NCI-H1092 (cell line): ENCODE measurements around the gene BAD.
A peak's percentile ranks its signal among the peaks of the same experiment; 100 is the strongest.

Experiments
- DNase-seq: peaks from one replicate; lab custom pipeline; 2025; lab: John Stamatoyannopoulos, UW

The BAD gene

DNA sequence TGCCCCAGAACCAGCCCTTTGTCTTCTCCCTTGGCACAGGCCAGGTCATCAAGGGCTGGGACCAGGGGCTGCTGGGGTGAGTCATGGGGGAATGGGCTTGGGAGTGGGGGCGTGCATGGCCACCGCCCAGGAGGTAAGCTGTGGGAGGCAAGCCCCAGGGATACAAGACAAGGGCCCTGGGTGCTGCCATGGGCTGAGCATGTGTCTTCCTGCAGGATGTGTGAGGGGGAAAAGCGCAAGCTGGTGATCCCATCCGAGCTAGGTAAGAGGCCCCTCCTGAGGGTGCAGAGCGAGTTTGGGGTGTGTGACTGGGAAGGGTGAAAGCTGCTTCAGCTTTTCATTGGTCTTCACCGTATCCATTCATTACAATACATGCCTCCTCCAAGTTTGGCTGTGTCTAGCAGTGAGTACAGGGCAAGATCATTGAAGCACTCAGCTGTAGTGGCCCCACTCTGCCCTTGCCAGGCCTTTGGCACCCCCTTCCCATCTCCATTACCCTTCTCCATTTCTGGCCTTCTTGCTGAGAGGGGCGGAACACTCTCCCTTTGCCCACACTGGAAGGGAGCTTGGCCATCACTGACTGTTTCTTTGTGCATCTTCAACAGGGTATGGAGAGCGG, 41.1 kb downstream of the BAD start:
- DNase-seq: no peak

DNA sequence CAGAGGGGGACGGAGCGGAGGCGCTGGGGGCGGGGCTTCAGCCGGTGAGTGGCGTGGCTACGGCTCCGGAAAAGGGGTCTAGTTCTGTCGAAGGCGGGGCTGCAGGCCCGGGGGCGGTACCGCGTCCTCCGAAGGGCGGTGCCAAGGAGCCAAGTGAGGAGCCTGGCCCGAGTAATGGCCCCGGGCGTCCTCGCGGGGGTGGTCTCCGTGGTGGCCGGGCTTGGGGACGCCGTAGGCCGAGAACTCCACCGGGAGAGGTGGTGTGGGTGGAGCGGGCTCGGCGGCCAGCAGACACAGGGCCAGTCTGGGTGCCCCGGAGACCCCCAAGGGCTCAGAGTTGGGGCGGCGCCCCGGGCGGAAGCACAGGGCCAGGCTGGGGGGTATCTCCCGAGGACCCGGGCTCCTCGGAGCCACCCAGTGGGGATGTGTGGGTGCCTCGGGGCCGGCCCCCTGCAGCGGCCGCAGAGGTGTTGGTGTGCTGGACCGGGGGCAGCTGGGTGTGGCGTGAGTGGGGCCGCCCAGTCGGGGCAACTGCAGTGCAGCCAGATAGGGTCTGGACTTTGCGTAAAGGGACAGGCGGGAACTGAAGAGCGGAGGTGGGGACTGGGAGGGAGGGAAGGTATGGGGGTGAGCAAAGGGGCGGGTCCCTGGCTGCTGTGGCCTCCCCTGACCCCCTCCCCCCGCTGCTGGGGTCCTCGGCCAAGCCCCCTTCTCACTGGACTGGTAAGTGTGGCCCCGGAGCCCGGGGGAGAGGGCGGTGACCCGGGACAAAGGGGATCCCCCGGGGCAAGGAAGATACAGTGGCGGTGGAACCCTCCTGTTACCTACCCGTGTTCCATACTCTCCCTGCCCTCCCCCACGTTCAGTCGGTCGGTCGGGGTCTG, 42.7 kb downstream of the BAD start:
- no peak for DNase-seq

GRCh38 chr11:64241241-64241490, 43.3 kb downstream of the BAD start:
- DNase-seq: peak; percentile 99

DNA sequence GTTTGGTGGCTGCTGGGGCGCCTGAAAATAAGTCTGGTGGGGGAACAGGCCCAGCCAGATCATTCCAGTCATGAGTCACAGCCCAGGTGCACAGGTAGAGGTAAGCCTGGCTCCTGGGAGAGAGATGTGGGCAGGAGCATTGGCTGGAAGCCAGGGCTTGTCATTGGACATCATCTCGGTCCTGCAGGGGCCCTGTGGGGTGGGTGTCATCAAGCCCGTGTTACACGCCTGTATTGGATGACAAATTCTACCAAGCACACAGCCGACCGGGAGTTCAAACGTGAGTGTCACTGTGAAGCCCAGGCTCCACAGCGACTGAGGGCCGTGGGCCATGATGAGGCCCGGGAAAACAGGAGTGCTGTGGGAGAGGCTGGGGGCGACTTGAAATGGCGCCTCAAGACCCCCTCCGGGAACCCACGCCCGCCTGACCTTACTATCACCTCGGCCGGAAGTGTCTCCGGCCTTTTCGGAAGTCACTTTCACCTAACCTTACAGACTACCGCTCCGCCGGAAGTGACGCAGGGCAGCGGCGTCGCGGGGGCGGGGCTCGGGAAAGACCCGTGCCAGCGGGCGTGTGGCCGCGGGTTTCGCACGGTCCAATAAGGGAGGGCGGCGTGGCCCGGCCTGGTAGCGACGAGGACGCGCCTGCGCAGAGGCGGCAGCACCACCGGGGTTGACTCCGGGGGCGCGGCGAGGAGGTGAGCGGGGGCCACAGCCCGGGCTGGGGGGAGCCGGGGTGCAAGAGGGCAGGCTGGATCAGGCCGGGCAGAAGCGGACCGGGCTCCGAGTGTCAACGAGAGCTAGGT, 43.8 kb downstream of the BAD start, which contains the start of gene FKBP2:
FKBP2 (plus strand) TSS at position 661 of the 806 bp plus-strand sequence. CDS start 1,293 bp downstream, outside the sequence.
- peak; percentile 98 for DNase-seq

GRCh38 chr11:64239662-64240434, 44.6 kb downstream of the BAD start:
- DNase-seq: no peak

DNA sequence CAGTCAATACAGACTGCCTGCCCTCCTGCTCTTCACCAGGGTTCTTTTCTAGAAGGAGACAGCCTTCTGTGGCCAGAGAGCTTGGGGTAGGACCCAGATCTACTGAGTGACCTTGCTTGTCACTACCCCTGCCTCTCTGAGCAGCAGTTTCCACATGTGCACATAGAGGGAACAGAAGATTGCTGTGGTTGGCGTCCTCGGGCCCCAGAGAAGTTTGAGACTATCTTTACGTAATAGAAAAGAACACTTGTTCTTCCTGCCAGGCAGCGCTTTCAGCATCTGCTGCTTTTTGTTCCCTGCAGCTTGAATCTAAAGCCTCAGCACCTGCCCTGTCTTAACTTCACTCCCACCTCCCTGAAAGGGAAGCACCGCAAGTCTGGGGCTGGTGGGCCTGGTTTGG, 45.5 kb downstream of the BAD start:
- DNase-seq: no peak

- DNase-seq: no peak
Measured at GRCh38 chr11:64238076-64238475, 46.4 kb downstream of the BAD start.

GRCh38 chr11:64237484-64237951, 46.9 kb downstream of the BAD start:
- peak; percentile 93 for DNase-seq

GRCh38 chr11:64235437-64236161, 48.9 kb downstream of the BAD start:
- no peak for DNase-seq

GRCh38 chr11:64234647-64235379, 49.7 kb downstream of the BAD start:
- no peak for DNase-seq

GRCh38 chr11:64233913-64234586, 50.4 kb downstream of the BAD start, which contains the start of gene VEGFB:
Gene VEGFB (plus strand): TSS chr11:64234584. CDS start chr11:64234834, 250 bp downstream.
- peak; percentile 58 for DNase-seq

DNA sequence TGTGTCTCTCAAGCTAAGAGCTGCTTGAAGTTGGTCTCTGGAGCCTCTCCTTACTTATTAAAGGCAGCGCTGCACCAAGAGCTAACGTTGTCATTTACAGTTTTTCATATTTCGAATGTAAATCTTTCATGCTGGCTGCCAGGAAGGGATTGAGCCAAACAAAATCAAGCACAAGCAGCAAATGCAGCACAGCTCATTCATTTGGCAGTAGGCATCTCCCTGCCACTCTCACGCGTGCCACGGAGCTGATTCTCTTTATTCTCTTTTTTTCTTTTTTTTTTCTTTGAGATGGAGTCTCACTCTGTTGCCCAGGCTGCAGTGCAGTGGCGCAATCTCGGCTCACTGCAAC, 51.5 kb downstream of the BAD start:
- DNase-seq: no peak

- DNase-seq: no peak
Measured at GRCh38 chr11:64232182-64232966, 52.1 kb downstream of the BAD start.

DNA sequence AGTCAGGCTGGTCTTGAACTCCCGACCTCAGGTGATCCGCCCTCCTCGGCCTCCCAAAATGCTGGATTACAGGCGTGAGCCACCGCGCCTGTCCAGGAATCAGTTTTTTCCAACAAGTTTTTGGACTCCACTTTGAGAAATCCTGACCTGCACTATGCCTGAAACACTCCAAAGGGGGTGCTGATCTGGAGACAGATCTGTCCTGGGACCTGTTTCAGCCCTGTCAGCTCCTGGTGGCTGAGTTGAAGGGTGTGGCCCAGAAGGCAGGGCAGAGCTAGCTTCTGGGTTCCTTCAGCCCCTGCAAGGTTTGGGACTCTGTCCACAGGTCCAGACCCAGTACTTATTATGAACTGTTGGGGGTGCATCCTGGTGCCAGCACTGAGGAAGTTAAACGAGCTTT, 52.9 kb downstream of the BAD start:
- no peak for DNase-seq

DNA sequence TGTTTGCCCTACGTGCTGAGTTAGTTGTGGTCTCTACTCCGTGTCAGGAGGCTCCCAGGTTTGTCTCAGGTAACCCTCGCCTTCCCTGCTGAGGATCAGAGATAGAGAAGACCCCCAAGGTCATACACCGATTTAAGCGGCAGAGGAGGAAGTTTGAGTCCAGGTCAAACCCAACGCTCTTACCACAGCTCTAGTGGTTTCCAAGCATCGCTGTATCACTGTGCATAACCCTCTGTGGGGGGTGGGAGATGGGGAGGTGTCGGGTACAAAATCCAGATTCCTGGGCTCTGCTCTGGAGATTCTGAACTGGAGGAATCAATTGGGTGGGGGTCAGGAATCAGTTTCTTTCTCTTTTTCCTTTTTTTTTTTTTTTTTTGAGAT, 53.5 kb downstream of the BAD start:
- no peak for DNase-seq

- peak; percentile 98 for DNase-seq
Measured at GRCh38 chr11:64230171-64230984, 54.1 kb downstream of the BAD start, which contains the start of gene DNAJC4. Gene DNAJC4 (plus strand): TSS chr11:64230548. CDS start chr11:64230855, 307 bp downstream.

GRCh38 chr11:64229744-64230170, 54.7 kb downstream of the BAD start:
- DNase-seq: no peak

- DNase-seq: no peak
Measured at GRCh38 chr11:64229090-64229743, 55.2 kb downstream of the BAD start.
